Activated naive CD4-positive, alpha-beta T cell treated with anti-CD3 and anti-CD28 coated beads, Interleukin-2, amount 50 U/mL, for 24 hours (primary cell): Measurements from ENCODE around the gene NAE1.
A peak's percentile ranks its signal among the peaks of the same experiment; 100 is the strongest.
"Not testable (repeated sequence)": the region's sequence is repeated elsewhere in the genome, so short reads cannot be mapped to it uniquely, and the experiment has no call there.

ENCODE experiments used
- H3K27ac Mint-ChIP-seq: one replicate; pipeline ENCODE4 v1.8.0; 2021; ENCODE audit warnings: mild to moderate bottlenecking, mixed read lengths
- H3K27me3 Mint-ChIP-seq: one replicate; pipeline ENCODE4 v1.8.0; 2021; ENCODE audit warnings: mixed read lengths
- H3K36me3 Mint-ChIP-seq: one replicate; pipeline ENCODE4 v1.8.0; 2021; ENCODE audit warnings: mixed read lengths
- H3K4me1 Mint-ChIP-seq: one replicate; pipeline ENCODE4 v1.8.0; 2021; ENCODE audit warnings: mixed read lengths
- H3K4me3 Mint-ChIP-seq: one replicate; pipeline ENCODE4 v1.8.0; 2021; ENCODE audit warnings: mild to moderate bottlenecking, mixed read lengths
- H3K9me3 Mint-ChIP-seq: one replicate; pipeline ENCODE4 v1.8.0; 2021; ENCODE audit warnings: mixed read lengths

NAE1 gene

GRCh38 chr16:66830422-66831404, at the start of gene NAE1:
Gene NAE1 (minus strand): TSS chr16:66830976. CDS start chr16:66830899, 77 bp downstream.
- Mint-ChIP-seq H3K36me3 (peaks cover 10% of the 10 kb centered on the region), H3K4me1 (peaks cover 28% of the 10 kb centered on the region), H3K4me3 (peak within 1 kb of the TSS; percentile 83), H3K27me3 (no peaks in the 10 kb centered on the region), H3K9me3 (no peaks in the 10 kb centered on the region), H3K27ac (peak within 1 kb of the TSS; percentile 54)

GRCh38 chr16:66878067-66878466, 47.3 kb upstream of the NAE1 start:
- H3K36me3 Mint-ChIP-seq, result peaks cover 2% of the 10 kb centered on the region
- peak overlapping the region; percentile 65 for H3K4me3 Mint-ChIP-seq
- no peaks in the 10 kb centered on the region for H3K9me3 Mint-ChIP-seq
- H3K27ac Mint-ChIP-seq, result peak overlapping the region; percentile 81
- no peaks in the 10 kb centered on the region for H3K27me3 Mint-ChIP-seq
- peaks cover 53% of the 10 kb centered on the region for H3K4me1 Mint-ChIP-seq

- Mint-ChIP-seq H3K27ac (peak overlapping the region; percentile 47), H3K4me1 (peaks cover 40% of the 10 kb centered on the region), H3K4me3 (peak overlapping the region; percentile 57)
Observed at GRCh38 chr16:66874079-66874775, 43.5 kb upstream of the NAE1 start.

GRCh38 chr16:66873685-66874055, 42.9 kb upstream of the NAE1 start:
- H3K27ac Mint-ChIP-seq, result no peak overlapping the region
- peak overlapping the region; percentile 57 for H3K4me3 Mint-ChIP-seq
- H3K4me1 Mint-ChIP-seq, result peaks cover 39% of the 10 kb centered on the region
- no peaks in the 10 kb centered on the region for H3K27me3 Mint-ChIP-seq
- H3K36me3 Mint-ChIP-seq, result no peaks in the 10 kb centered on the region
- no peaks in the 10 kb centered on the region for H3K9me3 Mint-ChIP-seq

More at GRCh38 chr16:66874079-66874775, 43.5 kb upstream of the NAE1 start:
- no peaks in the 10 kb centered on the region for H3K9me3 Mint-ChIP-seq
- no peaks in the 10 kb centered on the region for H3K27me3 Mint-ChIP-seq
- H3K36me3 Mint-ChIP-seq, result no peaks in the 10 kb centered on the region

GRCh38 chr16:66872943-66873684, 42.3 kb upstream of the NAE1 start:
- Mint-ChIP-seq H3K27me3 (no peaks in the 10 kb centered on the region), H3K27ac (peak overlapping the region; percentile 69), H3K9me3 (no peaks in the 10 kb centered on the region), H3K4me3 (peak overlapping the region; percentile 51), H3K4me1 (peaks cover 34% of the 10 kb centered on the region), H3K36me3 (no peaks in the 10 kb centered on the region)

GRCh38 chr16:66872559-66872942, 41.8 kb upstream of the NAE1 start:
- no peaks in the 10 kb centered on the region for H3K9me3 Mint-ChIP-seq
- peak overlapping the region; percentile 51 for H3K4me3 Mint-ChIP-seq
- H3K4me1 Mint-ChIP-seq, result peaks cover 33% of the 10 kb centered on the region
- H3K36me3 Mint-ChIP-seq, result no peaks in the 10 kb centered on the region
- no peak overlapping the region for H3K27ac Mint-ChIP-seq
- H3K27me3 Mint-ChIP-seq, result no peaks in the 10 kb centered on the region

GRCh38 chr16:66871840-66872239, 41.1 kb upstream of the NAE1 start:
- Mint-ChIP-seq H3K36me3 (no peaks in the 10 kb centered on the region), H3K27me3 (no peaks in the 10 kb centered on the region), H3K9me3 (no peaks in the 10 kb centered on the region), H3K4me3 (no peak overlapping the region), H3K4me1 (peaks cover 33% of the 10 kb centered on the region), H3K27ac (no peak overlapping the region)

- H3K36me3 Mint-ChIP-seq, H3K4me3 Mint-ChIP-seq, H3K9me3 Mint-ChIP-seq, H3K27ac Mint-ChIP-seq, H3K27me3 Mint-ChIP-seq: not testable (repeated sequence)
- peaks cover 33% of the 10 kb centered on the region for H3K4me1 Mint-ChIP-seq
Observed at GRCh38 chr16:66871363-66871762, 40.6 kb upstream of the NAE1 start.

- H3K27me3 Mint-ChIP-seq, result no peaks in the 10 kb centered on the region
- peaks cover 26% of the 10 kb centered on the region for H3K4me1 Mint-ChIP-seq
- no peak overlapping the region for H3K4me3 Mint-ChIP-seq
- H3K9me3 Mint-ChIP-seq, result no peaks in the 10 kb centered on the region
- no peaks in the 10 kb centered on the region for H3K36me3 Mint-ChIP-seq
- H3K27ac Mint-ChIP-seq, result no peak overlapping the region
Observed at GRCh38 chr16:66869424-66869823, 38.6 kb upstream of the NAE1 start.

- no peaks in the 10 kb centered on the region for H3K27me3 Mint-ChIP-seq
- peaks cover 5% of the 10 kb centered on the region for H3K4me1 Mint-ChIP-seq
- no peak overlapping the region for H3K4me3 Mint-ChIP-seq
- H3K36me3 Mint-ChIP-seq, result no peaks in the 10 kb centered on the region
- H3K27ac Mint-ChIP-seq, result no peak overlapping the region
- H3K9me3 Mint-ChIP-seq, result no peaks in the 10 kb centered on the region
Observed at GRCh38 chr16:66863707-66864106, 32.9 kb upstream of the NAE1 start.

GRCh38 chr16:66862023-66862520, 31.3 kb upstream of the NAE1 start:
- no peaks in the 10 kb centered on the region for H3K36me3 Mint-ChIP-seq
- no peaks in the 10 kb centered on the region for H3K4me1 Mint-ChIP-seq
- H3K9me3 Mint-ChIP-seq, result no peaks in the 10 kb centered on the region
- no peak overlapping the region for H3K27ac Mint-ChIP-seq
- no peak overlapping the region for H3K4me3 Mint-ChIP-seq
- no peaks in the 10 kb centered on the region for H3K27me3 Mint-ChIP-seq

- no peak overlapping the region for H3K4me3 Mint-ChIP-seq
- no peaks in the 10 kb centered on the region for H3K36me3 Mint-ChIP-seq
- no peaks in the 10 kb centered on the region for H3K9me3 Mint-ChIP-seq
- no peak overlapping the region for H3K27ac Mint-ChIP-seq
- H3K4me1 Mint-ChIP-seq, result no peaks in the 10 kb centered on the region
- H3K27me3 Mint-ChIP-seq, result no peaks in the 10 kb centered on the region
Observed at GRCh38 chr16:66859397-66860068, 28.8 kb upstream of the NAE1 start.

GRCh38 chr16:66858740-66859396, 28.1 kb upstream of the NAE1 start:
- H3K27me3 Mint-ChIP-seq, result no peaks in the 10 kb centered on the region
- H3K4me3 Mint-ChIP-seq, result no peak overlapping the region
- no peaks in the 10 kb centered on the region for H3K9me3 Mint-ChIP-seq
- H3K27ac Mint-ChIP-seq, result no peak overlapping the region
- no peaks in the 10 kb centered on the region for H3K36me3 Mint-ChIP-seq
- no peaks in the 10 kb centered on the region for H3K4me1 Mint-ChIP-seq

- Mint-ChIP-seq H3K4me1 (no peaks in the 10 kb centered on the region), H3K27me3 (no peaks in the 10 kb centered on the region), H3K9me3 (no peaks in the 10 kb centered on the region), H3K27ac (no peak overlapping the region), H3K36me3 (no peaks in the 10 kb centered on the region), H3K4me3 (no peak overlapping the region)
Observed at GRCh38 chr16:66857437-66857836, 26.7 kb upstream of the NAE1 start.
